Heart right ventricle (tissue), 16 donors: ENCODE results near the gene C20orf202. TPM values are rescaled to one million over a fixed set of nuclear protein-coding genes. Genes with fewer than 3 reads are reported as not detected.

Source experiments
- ATAC-seq, 8 donors: fragments of 200-7000 bp; cut with Tn5 transposase; one replicate each; pipeline ENCODE4 v1.9.1; 2020; ENCODE audit warnings: mild to moderate bottlenecking in 8 of 8, moderate library complexity in 8 of 8, moderate number of reproducible peaks in 1 of 8
- DNase-seq, 2 donors: peaks; one replicate each; pipeline ENCODE4 v3.0.0-alpha.2; 2020
- H3K27ac ChIP-seq, 10 donors: fragments of 200-600 bp; sonication (generic) in 2 of 10; one replicate each; pipeline versions ENCODE4 v1.5.0 to v1.8.0; 2020 to 2022; ENCODE audit warnings: mild to moderate bottlenecking in 3 of 10
- H3K27me3 ChIP-seq, 7 donors: fragments of 200-600 bp; one replicate each; pipeline ENCODE4 v1.8.0; 2021 to 2022; ENCODE audit warnings: mild to moderate bottlenecking in 2 of 7
- H3K36me3 ChIP-seq, 9 donors: fragments of 200-600 bp; sonication (generic) in 1 of 9; one replicate each; pipeline versions ENCODE4 v1.5.0 to v1.8.0; 2020 to 2022; ENCODE audit warnings: mild to moderate bottlenecking in 2 of 9
- H3K4me1 ChIP-seq, 9 donors: fragments of 200-600 bp; sonication (generic) in 1 of 9; one replicate each; pipeline versions ENCODE4 v1.5.0 to v1.8.0; 2020 to 2022; ENCODE audit warnings: mild to moderate bottlenecking in 4 of 9
- H3K4me3 ChIP-seq, 10 donors: fragments of 200-600 bp; sonication (generic) in 2 of 10; one replicate each; pipeline versions ENCODE4 v1.5.0 to v1.8.0; 2020 to 2022; ENCODE audit warnings: mild to moderate bottlenecking in 7 of 10, moderate library complexity in 2 of 10
- H3K9me3 ChIP-seq, 11 donors: fragments of 200-600 bp in 10 of 11; sonication (generic) in 2 of 11; one replicate each; pipeline versions ENCODE4 v1.5.0 to v1.8.0; 2013 to 2022; ENCODE audit warnings: mild to moderate bottlenecking in 2 of 11, control low read depth in 1 of 11, moderate library complexity in 1 of 11
- WGBS, 2 donors: extraction: QIAGEN DNeasy Blood & Tissue Kit; methylation state at CpG; one replicate each; pipeline ENCODE4 v1.1.7; 2013; ENCODE audit warnings: inconsistent platforms in 1 of 2; 5-methylcytosine and 5-hydroxymethylcytosine counted together
- intact Hi-C, 10 donors: fragments of 100-400 bp; cut with DNase I; formaldehyde crosslinking; loops; one replicate each; pipeline versions ENCODE4 v1.11.1 to v1.14.2; 2022
- polyA plus RNA-seq, 2 donors: library from polyadenylated mRNA; stranded (reverse); fragments of 200-250 nt; gene quantifications; one replicate each; pipeline ENCODE4 v1.2.3, GENCODE V29; 2013
- total RNA-seq, 10 donors: library from RNA; stranded (reverse); fragmentation: NEBNext Ultra II Directional in 3 of 10; extraction: Animal tissue kit (Norgen Biotek cat#: 25700) in 3 of 10; gene quantifications; one replicate each; pipeline versions ENCODE4 v1.2.1 to v1.2.4, GENCODE V29; 2021 to 2023
- TF ChIP-seq, protein P1 (sequence below), 9 donors: fragments of 200-600 bp; sonication (generic) in 2 of 9; IDR thresholded peaks; one replicate each; pipeline versions ENCODE4 v1.5.0 to v1.8.0; 2021 to 2022; ENCODE audit warnings: antibody characterized with exemption in 9 of 9, mild to moderate bottlenecking in 5 of 9, moderate library complexity in 1 of 9
- donor health status: Arrhythmogenic right ventricular cardiomyopathy.
- donor health status: ischemic (EF 13 %, LVEDD 7.1; RV severe dilation, severe dysfunction).
- donor health status: healthy with polysubstance abuse.
- donor health status: DM: no; HTN: yes; CAD: no.
- donor health status: DM: no; HTN: no; CAD: no.
- donor health status: ischemic (EF 25% LVEDD 6.9; RV normal size, moderate dysfunction).
- donor health status: ischemic (EF 25% LVEDD 5.7; RV mildly dilated, moderate dysfunction).
- donor health status: healthy.
- donor health status: DM: yes; HTN: yes; CAD: no.
- donor health status: Ischemic cardiomyopathy.
- donor health status: ischemic (EF 35%, LVEDD 5.7; RV mildly dilated, moderate dysfunction).
- donor health status: nonischemic (EF 11% LVEDD 7.7; RV severe dilation, severe dysfunction).
- donor health status: DM: yes; HTN: yes; CAD: no.
- donor health status: PGD.
- donor health status: ischemic (EF 29% LVEDD 5.4; RV normal size, mild dysfunction).
- donor health status: nonischemic (EF 23%, LVEDD 6.1; RV moderate dilation, normal function).

C20orf202 gene
- total and polyA plus RNA-seq, 12 donors, result 0.18 to 0.90 (median 0.38) TPM; not detected in 4

DNA sequence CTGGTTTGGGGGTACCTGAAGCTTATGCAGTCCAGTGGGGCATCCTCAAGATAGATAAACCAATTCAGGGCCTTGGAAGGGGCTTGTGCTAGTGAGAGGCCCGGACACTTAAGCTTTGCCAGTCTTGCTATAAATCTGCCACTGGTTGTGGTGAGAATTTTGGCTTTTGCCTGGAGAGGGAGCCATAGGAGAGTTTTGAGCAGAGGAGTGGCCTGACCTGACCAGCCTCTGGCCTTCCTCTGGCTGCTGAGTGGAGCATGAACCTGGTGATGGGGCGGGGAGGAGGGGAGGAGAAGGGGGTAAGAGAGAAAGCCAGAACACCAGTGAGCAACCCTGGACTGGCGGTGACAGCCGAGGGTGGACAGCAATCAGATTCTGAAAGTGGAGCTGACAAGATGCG is 25.6 kb upstream of the C20orf202 start:
- peaks cover 0 to 8% (median 0%) of the 10 kb centered on the region in 9 donors for H3K4me1 ChIP-seq
- no peak for DNase-seq
- no peak for ATAC-seq
- 78 to 83% methylated on average over 5 of the region's 5 CpGs for WGBS, 2 donors
- TF ChIP-seq, protein P1, sequence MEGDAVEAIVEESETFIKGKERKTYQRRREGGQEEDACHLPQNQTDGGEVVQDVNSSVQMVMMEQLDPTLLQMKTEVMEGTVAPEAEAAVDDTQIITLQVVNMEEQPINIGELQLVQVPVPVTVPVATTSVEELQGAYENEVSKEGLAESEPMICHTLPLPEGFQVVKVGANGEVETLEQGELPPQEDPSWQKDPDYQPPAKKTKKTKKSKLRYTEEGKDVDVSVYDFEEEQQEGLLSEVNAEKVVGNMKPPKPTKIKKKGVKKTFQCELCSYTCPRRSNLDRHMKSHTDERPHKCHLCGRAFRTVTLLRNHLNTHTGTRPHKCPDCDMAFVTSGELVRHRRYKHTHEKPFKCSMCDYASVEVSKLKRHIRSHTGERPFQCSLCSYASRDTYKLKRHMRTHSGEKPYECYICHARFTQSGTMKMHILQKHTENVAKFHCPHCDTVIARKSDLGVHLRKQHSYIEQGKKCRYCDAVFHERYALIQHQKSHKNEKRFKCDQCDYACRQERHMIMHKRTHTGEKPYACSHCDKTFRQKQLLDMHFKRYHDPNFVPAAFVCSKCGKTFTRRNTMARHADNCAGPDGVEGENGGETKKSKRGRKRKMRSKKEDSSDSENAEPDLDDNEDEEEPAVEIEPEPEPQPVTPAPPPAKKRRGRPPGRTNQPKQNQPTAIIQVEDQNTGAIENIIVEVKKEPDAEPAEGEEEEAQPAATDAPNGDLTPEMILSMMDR (IDR thresholded peaks at IDR 0.05), result peak in 2 of 9 donors; percentile 11 to 16
- intact Hi-C loops, result loop anchor here in 1 of 10 donors (5.0 kb wide), 1 partner anchor 35 kb away; no protein-coding TSS in a partner anchor
- H3K27me3 ChIP-seq, result no peaks in the 10 kb centered on the region
- no peak overlapping the region for H3K4me3 ChIP-seq
- H3K9me3 ChIP-seq, result no peaks in the 10 kb centered on the region
- H3K27ac ChIP-seq, result no peak overlapping the region
- peaks cover 0 to 58% (median under 1%) of the 10 kb centered on the region in 9 donors for H3K36me3 ChIP-seq

DNA sequence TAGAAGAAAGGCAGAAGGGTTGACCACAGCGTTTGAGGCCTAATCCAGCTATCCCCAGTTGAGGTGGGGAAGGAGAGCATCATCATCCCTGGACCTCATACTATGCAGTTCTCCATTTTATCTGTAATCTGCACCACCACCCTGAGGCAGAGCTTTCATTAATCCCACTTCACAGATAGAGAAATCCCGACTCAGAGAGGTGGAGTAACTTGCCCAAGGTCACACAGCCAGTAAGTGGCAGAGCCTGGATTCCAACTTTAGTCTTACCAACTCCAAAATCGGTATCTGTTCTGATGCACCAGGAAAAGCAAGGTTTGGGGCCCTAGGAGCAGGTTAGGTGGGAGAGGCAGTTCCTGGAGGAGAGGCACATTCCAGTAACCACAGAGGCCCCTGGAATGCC is 25.2 kb upstream of the C20orf202 start:
- intact Hi-C loops, result loop anchor here in 1 of 10 donors (5.0 kb wide), 1 partner anchor 34 kb away; no protein-coding TSS in a partner anchor
- ATAC-seq (no peak), DNase-seq (no peak)
- 75 to 81% methylated on average over 3 of the region's 3 CpGs for WGBS, 2 donors
- Histone ChIP-seq H3K9me3 (no peaks in the 10 kb centered on the region), H3K4me1 (peaks cover 0 to 9% (median 0%) of the 10 kb centered on the region in 9 donors), H3K4me3 (no peak overlapping the region), H3K36me3 (peaks cover 0 to 54% (median 0%) of the 10 kb centered on the region in 9 donors), H3K27ac (no peak overlapping the region), H3K27me3 (no peaks in the 10 kb centered on the region)
- TF ChIP-seq, protein P1 (IDR thresholded peaks at IDR 0.05), result no peak

DNA sequence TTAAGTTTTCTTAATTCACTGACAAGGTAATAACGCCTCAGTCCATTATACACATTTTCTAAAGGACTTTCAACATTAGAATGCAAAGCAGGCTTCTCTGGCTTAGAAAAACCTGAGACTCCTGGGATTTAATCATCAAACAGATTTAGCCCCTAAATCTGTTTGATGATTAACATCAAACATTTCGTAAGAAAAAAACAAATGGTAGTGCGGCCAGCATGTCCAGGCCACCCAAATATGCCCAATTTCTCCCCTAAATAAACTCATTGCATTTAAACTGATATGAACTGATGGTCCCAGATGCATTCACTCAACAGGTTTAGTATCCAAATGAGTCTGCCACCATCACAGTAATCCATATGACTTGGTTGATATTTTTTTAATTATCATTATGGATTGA is 24.6 kb upstream of the C20orf202 start:
- no peak overlapping the region for H3K27ac ChIP-seq
- peaks cover 0 to 4% (median 0%) of the 10 kb centered on the region in 7 donors for H3K27me3 ChIP-seq
- no peak overlapping the region for H3K4me3 ChIP-seq
- intact Hi-C loops, result loop anchor here in 1 of 10 donors (5.0 kb wide), 1 partner anchor 34 kb away; no protein-coding TSS in a partner anchor
- ATAC-seq, result no peak
- H3K9me3 ChIP-seq, result no peaks in the 10 kb centered on the region
- peaks cover 0 to 49% (median 0%) of the 10 kb centered on the region in 9 donors for H3K36me3 ChIP-seq
- peaks cover 0 to 9% (median 0%) of the 10 kb centered on the region in 9 donors for H3K4me1 ChIP-seq
- DNase-seq, result no peak
- TF ChIP-seq, protein P1 (IDR thresholded peaks at IDR 0.05), result no peak
- 93 to 95% methylated on average over 3 of the region's 3 CpGs for WGBS, 2 donors

DNA sequence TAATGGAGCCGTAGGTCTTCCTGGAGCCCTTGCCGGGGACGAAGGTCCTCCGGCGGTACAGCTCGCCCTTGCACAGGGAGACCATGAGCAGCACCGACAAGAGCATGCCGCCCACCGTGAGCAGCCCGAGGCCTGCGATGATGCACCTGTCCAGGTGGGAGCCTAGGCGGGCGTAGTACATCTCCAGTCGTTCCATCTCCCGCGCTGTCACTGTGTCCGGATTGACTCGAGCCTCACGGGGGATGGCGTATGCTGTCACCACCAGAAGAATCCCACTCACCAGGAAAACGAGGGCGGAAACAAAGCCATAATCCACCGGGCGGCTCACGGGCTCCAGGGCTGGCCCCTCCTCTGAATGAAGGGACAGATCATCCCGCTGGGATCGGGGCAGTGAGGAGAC is 22.3 kb upstream of the C20orf202 start:
- intact Hi-C loops, result loop anchor here in 1 of 10 donors (10.0 kb wide), 1 partner anchor 366 kb away; no protein-coding TSS in a partner anchor
- Histone ChIP-seq H3K36me3 (peaks cover 0 to 27% (median 0%) of the 10 kb centered on the region in 9 donors), H3K4me1 (peaks cover 0 to 14% (median 10%) of the 10 kb centered on the region in 9 donors), H3K27ac (no peak overlapping the region), H3K27me3 (peaks cover 4 to 27% (median 15%) of the 10 kb centered on the region in 7 donors), H3K4me3 (no peak overlapping the region), H3K9me3 (no peaks in the 10 kb centered on the region)
- no peak for ATAC-seq
- TF ChIP-seq, protein P1 (IDR thresholded peaks at IDR 0.05), result no peak
- no peak for DNase-seq
- 92 to 93% methylated on average over 27 of the region's 27 CpGs for whole genome bisulfite sequencing, 2 donors
